Measurements from ENCODE around the gene CRY2.

Gene CRY2

GRCh38 chr11:45930951-45931570 is 83.8 kb downstream of the CRY2 start:
- no peak for DNase-seq (ENCODE audit: low spot score)

GRCh38 chr11:45931739-45932138 is 84.5 kb downstream of the CRY2 start:
- no peak for DNase-seq (ENCODE audit: low spot score)

GRCh38 chr11:45932217-45932616 is 84.9 kb downstream of the CRY2 start:
- DNase-seq (ENCODE audit: low spot score) = no peak

Measured in germinal center (tissue), 1 donor.